Measurements from ENCODE around the gene TTC3. TPM values are rescaled to one million over a fixed set of nuclear protein-coding genes. Genes with fewer than 3 reads are reported as not detected.

The TTC3 gene
- total and polyA plus RNA-seq, 2 donors from 2014 or later, result 22.3 to 102 TPM

- Histone ChIP-seq H3K27ac (ENCODE audit: low read depth in 2 of 2, low read length in 2 of 2) (peak overlapping the region; percentile 97 to 99), H3K9ac (ENCODE audit: low read length in 3 of 3) (peak overlapping the region; percentile 89 to 98 (median 97)), H3K4me3 (ENCODE audit: low read length in 3 of 3) (peak overlapping the region; percentile 61 to 98 (median 95)), H3K36me3 (ENCODE audit: control insufficient read depth in 2 of 3, insufficient read depth in 3 of 3, low read length in 3 of 3) (peaks cover 0 to 6% (median 0%) of the 10 kb centered on the region in 3 donors), H3K27me3 (ENCODE audit: control insufficient read depth, insufficient read depth, low read length) (no peaks in the 10 kb centered on the region), H3K9me3 (ENCODE audit: control insufficient read depth in 2 of 3, insufficient read depth in 1 of 3, low read length in 3 of 3) (no peaks in the 10 kb centered on the region), H3K4me1 (ENCODE audit: control insufficient read depth in 2 of 3, insufficient read depth in 2 of 3, low read depth in 1 of 3, low read length in 3 of 3) (peaks cover 0 to 14% (median 0%) of the 10 kb centered on the region in 3 donors)
- TF ChIP-seq CTCF (IDR thresholded peaks at IDR 0.05; ENCODE audit: borderline replicate concordance, extremely low read depth, insufficient read depth), result no peak
- DNase-seq (peak in 2 of 5 donors; percentile 86 to 90), FAIRE-seq (no peak)
- intact Hi-C loops (cut with DNase I), result no loop called here
Measured at GRCh38 chr21:37072274-37072987, 623 bp upstream of the TTC3 start.

- FAIRE-seq (no peak), DNase-seq (peak; percentile 62 to 93 (median 84))
- intact Hi-C loops (cut with DNase I), result no loop called here
- Histone ChIP-seq H3K27me3 (ENCODE audit: control insufficient read depth, insufficient read depth, low read length) (no peaks in the 10 kb centered on the region), H3K27ac (ENCODE audit: low read depth in 2 of 2, low read length in 2 of 2) (peak overlapping the region; percentile 91 to 97), H3K4me1 (ENCODE audit: control insufficient read depth in 2 of 3, insufficient read depth in 2 of 3, low read depth in 1 of 3, low read length in 3 of 3) (peaks cover 0 to 14% (median 0%) of the 10 kb centered on the region in 3 donors), H3K9me3 (ENCODE audit: control insufficient read depth in 2 of 3, insufficient read depth in 1 of 3, low read length in 3 of 3) (no peaks in the 10 kb centered on the region), H3K36me3 (ENCODE audit: control insufficient read depth in 2 of 3, insufficient read depth in 3 of 3, low read length in 3 of 3) (peaks cover 0 to 4% (median 0%) of the 10 kb centered on the region in 3 donors), H3K9ac (ENCODE audit: low read length in 3 of 3) (peak overlapping the region; percentile 78 to 93 (median 81)), H3K4me3 (ENCODE audit: low read length in 3 of 3) (peak overlapping the region; percentile 83 to 99 (median 92))
- TF ChIP-seq CTCF (IDR thresholded peaks at IDR 0.05; ENCODE audit: borderline replicate concordance, extremely low read depth, insufficient read depth), result no peak
Measured at GRCh38 chr21:37073417-37074196, 553 bp downstream of the TTC3 start.

- H3K27me3 ChIP-seq (ENCODE audit: control insufficient read depth, insufficient read depth, low read length), result no peaks in the 10 kb centered on the region
- DNase-seq (peak in 1 of 5 donors; percentile 62), FAIRE-seq (no peak)
- H3K4me3 ChIP-seq (ENCODE audit: low read length in 3 of 3), result peak overlapping the region; percentile 83 to 99 (median 92)
- H3K27ac ChIP-seq (ENCODE audit: low read depth in 2 of 2, low read length in 2 of 2), result peak overlapping the region; percentile 91 to 97
- intact Hi-C loops (cut with DNase I), result no loop called here
- no peak for TF ChIP-seq CTCF (IDR thresholded peaks at IDR 0.05; ENCODE audit: borderline replicate concordance, extremely low read depth, insufficient read depth)
- no peaks in the 10 kb centered on the region for H3K36me3 ChIP-seq (ENCODE audit: control insufficient read depth in 2 of 3, insufficient read depth in 3 of 3, low read length in 3 of 3)
- H3K9me3 ChIP-seq (ENCODE audit: control insufficient read depth in 2 of 3, insufficient read depth in 1 of 3, low read length in 3 of 3), result no peaks in the 10 kb centered on the region
- H3K9ac ChIP-seq (ENCODE audit: low read length in 3 of 3), result peak overlapping the region; percentile 78 to 93 (median 81)
- H3K4me1 ChIP-seq (ENCODE audit: control insufficient read depth in 2 of 3, insufficient read depth in 2 of 3, low read depth in 1 of 3, low read length in 3 of 3), result peaks cover 0 to 14% (median 0%) of the 10 kb centered on the region in 3 donors
Measured at GRCh38 chr21:37074197-37074510, 1.1 kb downstream of the TTC3 start.

Data from kidney (tissue), 14 donors.